Naive thymus-derived CD8-positive, alpha-beta T cell (primary cell): ENCODE data around the gene SH3BP1. TPM values are rescaled to one million over a fixed set of nuclear protein-coding genes. Genes with fewer than 3 reads are reported as not detected.
"Not testable (repeated sequence)": the region's sequence is repeated elsewhere in the genome, so short reads cannot be mapped to it uniquely, and the experiment has no call there.

Experiments used
- ATAC-seq, 2 donors: fragments of 150-1000 bp; cut with Tn5 transposase in 1 of 2; sonication (Bioruptor Pico), chemical (Tn5 transposase) in 1 of 2; 1 replicate in 1 of 2; 2 replicates in 1 of 2; pipeline ENCODE4 v1.10.0; 2021; ENCODE audit warnings: mild to moderate bottlenecking in 2 of 2, moderate library complexity in 2 of 2
- POLR2A ChIA-PET: fragments of 350-600 bp; sonication (Branson Sonifier 250); formaldehyde crosslinking; loops from one replicate; lab custom pipeline; 2021; ENCODE audit warnings: antibody characterized with exemption; lab: Charles Lee
- DNase-seq, 10 donors: peaks; one replicate each; pipeline versions ENCODE4 v3.0.0 to v3.0.0-alpha.2; 2020 to 2022
- H3K27ac Mint-ChIP-seq, 10 donors: one replicate each; pipeline ENCODE4 v1.8.0; 2020 to 2022; ENCODE audit warnings: mild to moderate bottlenecking in 10 of 10, mixed read lengths in 10 of 10, moderate library complexity in 4 of 10, inconsistent platforms in 1 of 10
- H3K27me3 Mint-ChIP-seq, 5 donors: one replicate each; pipeline ENCODE4 v1.8.0; 2021 to 2022; ENCODE audit warnings: mixed read lengths in 5 of 5
- H3K36me3 Mint-ChIP-seq, 3 donors: one replicate each; pipeline ENCODE4 v1.8.0; 2020 to 2022; ENCODE audit warnings: mixed read lengths in 3 of 3, mild to moderate bottlenecking in 2 of 3, inconsistent platforms in 1 of 3
- H3K4me1 Mint-ChIP-seq, 4 donors: one replicate each; pipeline ENCODE4 v1.8.0; 2021 to 2022; ENCODE audit warnings: mixed read lengths in 4 of 4
- H3K4me3 Mint-ChIP-seq, 10 donors: one replicate each; pipeline ENCODE4 v1.8.0; 2020 to 2022; ENCODE audit warnings: mild to moderate bottlenecking in 10 of 10, mixed read lengths in 10 of 10, moderate library complexity in 6 of 10, inconsistent platforms in 1 of 10
- H3K9me3 Mint-ChIP-seq, 9 donors: one replicate each; pipeline ENCODE4 v1.8.0; 2020 to 2022; ENCODE audit warnings: mixed read lengths in 9 of 9, mild to moderate bottlenecking in 3 of 9, inconsistent platforms in 1 of 9, moderate library complexity in 1 of 9
- polyA plus RNA-seq, 3 donors: library from polyadenylated mRNA; unstranded; fragments of 300-500 nt; fragmentation: Illumina TruSeq; gene quantifications; one replicate each; pipeline ENCODE4 v1.2.3, GENCODE V29; 2021
- total RNA-seq, 8 experiments: library from RNA in 2 of 8; stranded (reverse) in 2 of 8; gene quantifications; one replicate each; pipeline ENCODE4 v1.2.3 and lab custom pipeline; 2021 to 2026

Gene SH3BP1
- total and polyA plus RNA-seq, 5 experiments from 2014 or later: 16.9 to 79.0 (median 26.5) TPM

GRCh38 chr22:37650463-37651136 lies 11.1 kb downstream of the SH3BP1 start:
- peaks cover 0 to 30% (median 3%) of the 10 kb centered on the region in 4 donors for H3K4me1 Mint-ChIP-seq
- no peaks in the 10 kb centered on the region for H3K27me3 Mint-ChIP-seq
- no peaks in the 10 kb centered on the region for H3K9me3 Mint-ChIP-seq
- peaks cover 0 to 88% (median 9%) of the 10 kb centered on the region in 3 donors for H3K36me3 Mint-ChIP-seq
- DNase-seq (no peak), ATAC-seq (no peak)
- POLR2A ChIA-PET: interaction anchor here (0.5 to 66.7 kb wide), 3 partner anchors 13 to 1738 kb away, joined by 3 to 2283 read pairs (median 2283); partner anchors contain the start of genes GGA1, LGALS1, NOL12 and PDXP
- no peak overlapping the region for H3K4me3 Mint-ChIP-seq
- H3K27ac Mint-ChIP-seq: peak overlapping the region in 2 of 10 donors; percentile 25 to 33

- H3K4me3 Mint-ChIP-seq: no peak overlapping the region
- H3K27ac Mint-ChIP-seq: peak overlapping the region in 7 of 10 donors; percentile 13 to 65 (median 40)
- H3K36me3 Mint-ChIP-seq: peaks cover 0 to 58% (median 9%) of the 10 kb centered on the region in 3 donors
- ATAC-seq: no peak
- no peaks in the 10 kb centered on the region for H3K27me3 Mint-ChIP-seq
- H3K9me3 Mint-ChIP-seq: no peaks in the 10 kb centered on the region
- H3K4me1 Mint-ChIP-seq: peaks cover 11 to 30% (median 19%) of the 10 kb centered on the region in 4 donors
- no peak for DNase-seq
- POLR2A ChIA-PET: interaction anchor here (64.1 to 66.7 kb wide), 2 partner anchors 9 to 21 kb away, joined by 2283 read pairs; partner anchors contain the start of genes GGA1, LGALS1, NOL12 and PDXP
Measured at GRCh38 chr22:37654563-37655251, 15.2 kb downstream of the SH3BP1 start.

GRCh38 chr22:37655252-37655563 lies 15.7 kb downstream of the SH3BP1 start:
- H3K36me3 Mint-ChIP-seq: peaks cover 0 to 53% (median 9%) of the 10 kb centered on the region in 3 donors
- POLR2A ChIA-PET: interaction anchor here (64.1 to 66.7 kb wide), 2 partner anchors 8 to 22 kb away, joined by 2283 read pairs; partner anchors contain the start of genes GGA1, LGALS1, NOL12 and PDXP
- H3K27ac Mint-ChIP-seq: no peak overlapping the region
- no peak for DNase-seq
- ATAC-seq: no peak
- no peak overlapping the region for H3K4me3 Mint-ChIP-seq
- peaks cover 16 to 35% (median 24%) of the 10 kb centered on the region in 4 donors for H3K4me1 Mint-ChIP-seq
- H3K9me3 Mint-ChIP-seq: no peaks in the 10 kb centered on the region
- H3K27me3 Mint-ChIP-seq: no peaks in the 10 kb centered on the region

GRCh38 chr22:37656583-37656982 lies 17.1 kb downstream of the SH3BP1 start:
- peak overlapping the region in 7 of 10 donors; percentile 48 to 86 (median 64) for H3K27ac Mint-ChIP-seq
- H3K4me1 Mint-ChIP-seq: peaks cover 20 to 46% (median 38%) of the 10 kb centered on the region in 4 donors
- not testable (repeated sequence) for H3K27me3 Mint-ChIP-seq, H3K9me3 Mint-ChIP-seq, ATAC-seq, DNase-seq
- POLR2A ChIA-PET: interaction anchor here (0.6 to 66.7 kb wide), 4 partner anchors 7 to 191 kb away, joined by 3 to 2283 read pairs (median 1143); partner anchors contain the start of genes GGA1, LGALS1, NOL12 and PDXP
- peak overlapping the region in 1 of 10 donors; percentile 15 for H3K4me3 Mint-ChIP-seq
- peaks cover 0 to 41% (median 9%) of the 10 kb centered on the region in 3 donors for H3K36me3 Mint-ChIP-seq

GRCh38 chr22:37657590-37658132 lies 18.2 kb downstream of the SH3BP1 start:
- POLR2A ChIA-PET: interaction anchor here (0.6 to 66.7 kb wide), 6 partner anchors 6 to 187 kb away, joined by 3 to 2283 read pairs (median 4); partner anchors contain the start of genes GGA1, LGALS1, LGALS2 and NOL12
- H3K27me3 Mint-ChIP-seq: no peaks in the 10 kb centered on the region
- peaks cover 24 to 47% (median 45%) of the 10 kb centered on the region in 4 donors for H3K4me1 Mint-ChIP-seq
- DNase-seq (no peak), ATAC-seq (no peak)
- peak overlapping the region; percentile 73 to 96 (median 89) for H3K4me3 Mint-ChIP-seq
- peaks cover 0 to 34% (median 8%) of the 10 kb centered on the region in 3 donors for H3K36me3 Mint-ChIP-seq
- H3K9me3 Mint-ChIP-seq: no peaks in the 10 kb centered on the region
- peak overlapping the region; percentile 76 to 97 (median 92) for H3K27ac Mint-ChIP-seq

- Mint-ChIP-seq H3K4me1 (peaks cover 24 to 47% (median 43%) of the 10 kb centered on the region in 4 donors), H3K27me3 (no peaks in the 10 kb centered on the region), H3K4me3 (peak within 1 kb of the TSS; percentile 73 to 96 (median 89)), H3K36me3 (peaks cover 0 to 26% (median 3%) of the 10 kb centered on the region in 3 donors), H3K27ac (peak within 1 kb of the TSS; percentile 76 to 97 (median 92)), H3K9me3 (no peaks in the 10 kb centered on the region)
- ATAC-seq: peak; percentile 94 to 95
- peak; percentile 95 to 99 (median 96) for DNase-seq
- POLR2A ChIA-PET: interaction anchor here (0.8 to 66.7 kb wide), 6 partner anchors 5 to 186 kb away, joined by 3 to 2283 read pairs (median 4); partner anchors contain the start of genes GCAT, GGA1, LGALS1 and NOL12
Measured at GRCh38 chr22:37658133-37659065, 18.9 kb downstream of the SH3BP1 start, which contains the start of gene PDXP. Gene PDXP, plus strand, starts transcription at chr22:37658723. Its CDS starts 60 bp downstream, at chr22:37658783.

- POLR2A ChIA-PET: interaction anchor here (1.0 to 66.7 kb wide), 4 partner anchors 4 to 148 kb away, joined by 3 to 2283 read pairs (median 1144); partner anchors contain the start of genes GCAT, GGA1, LGALS1 and NOL12
- Mint-ChIP-seq H3K9me3 (no peaks in the 10 kb centered on the region), H3K27ac (peak overlapping the region; percentile 28 to 80 (median 72)), H3K4me1 (peaks cover 21 to 47% (median 42%) of the 10 kb centered on the region in 4 donors), H3K4me3 (peak overlapping the region; percentile 72 to 86 (median 80)), H3K27me3 (no peaks in the 10 kb centered on the region), H3K36me3 (peaks cover 0 to 18% (median 2%) of the 10 kb centered on the region in 3 donors)
- ATAC-seq (no peak), DNase-seq (peak in 1 of 10 donors; percentile 11)
Measured at GRCh38 chr22:37659066-37659896, 19.8 kb downstream of the SH3BP1 start.

- peaks cover 21 to 47% (median 42%) of the 10 kb centered on the region in 4 donors for H3K4me1 Mint-ChIP-seq
Measured at GRCh38 chr22:37659897-37660708, 20.6 kb downstream of the SH3BP1 start.

GRCh38 chr22:37660709-37661045 lies 21.2 kb downstream of the SH3BP1 start:
- Mint-ChIP-seq H3K9me3 (no peaks in the 10 kb centered on the region), H3K4me1 (peaks cover 21 to 47% (median 42%) of the 10 kb centered on the region in 4 donors), H3K27ac (peak overlapping the region in 5 of 10 donors; percentile 46 to 87 (median 72)), H3K27me3 (no peaks in the 10 kb centered on the region), H3K4me3 (peak overlapping the region in 7 of 10 donors; percentile 6 to 84 (median 74)), H3K36me3 (peaks cover 0 to 15% (median 2%) of the 10 kb centered on the region in 3 donors)
- ATAC-seq (no peak), DNase-seq (no peak)
- POLR2A ChIA-PET: interaction anchor here (64.1 to 66.7 kb wide), 2 partner anchors 3 to 27 kb away, joined by 2283 read pairs; partner anchors contain the start of genes GGA1, LGALS1, NOL12 and PDXP

More at GRCh38 chr22:37659897-37660708, 20.6 kb downstream of the SH3BP1 start:
- no peak for ATAC-seq
- peak overlapping the region; percentile 28 to 81 (median 72) for H3K27ac Mint-ChIP-seq
- H3K27me3 Mint-ChIP-seq: no peaks in the 10 kb centered on the region
- DNase-seq: no peak
- H3K4me3 Mint-ChIP-seq: peak overlapping the region; percentile 72 to 86 (median 80)
- no peaks in the 10 kb centered on the region for H3K9me3 Mint-ChIP-seq
- POLR2A ChIA-PET: interaction anchor here (1.0 to 66.7 kb wide), 3 partner anchors 3 to 87 kb away, joined by 4 to 2283 read pairs (median 2283); partner anchors contain the start of genes GGA1, LGALS1, NOL12 and PDXP
- peaks cover 0 to 13% (median 2%) of the 10 kb centered on the region in 3 donors for H3K36me3 Mint-ChIP-seq
